ENCODE data around the gene GPR78. TPM values are rescaled to one million over a fixed set of nuclear protein-coding genes. Genes with fewer than 3 reads are reported as not detected.

Gene GPR78
- total RNA-seq, 4 donors from 2014 or later: 0.19 TPM; not detected in 2

DNA sequence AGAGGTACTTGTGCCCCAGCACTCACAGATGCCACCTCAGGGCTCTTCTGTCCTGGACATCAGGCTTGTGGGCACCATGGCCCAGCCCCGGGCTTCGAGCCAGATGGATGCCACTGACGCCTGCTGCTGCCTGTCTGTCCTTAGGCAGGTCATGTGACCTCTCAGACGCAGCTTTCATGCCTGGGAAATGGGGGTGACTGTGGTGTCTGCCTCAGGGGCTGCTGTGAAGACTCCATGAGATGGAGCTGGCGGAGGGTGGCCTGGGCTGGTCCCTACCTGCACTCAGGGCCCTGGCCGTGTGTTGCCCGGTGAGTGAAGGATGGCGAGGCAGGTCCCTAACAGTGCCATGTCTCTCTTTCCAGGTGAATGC is 18.9 kb downstream of the GPR78 start:
- ATAC-seq (ENCODE audit: low FRiP score) (no peak), DNase-seq (ENCODE audit: low spot score) (no peak)
- TF ChIP-seq, protein P1, sequence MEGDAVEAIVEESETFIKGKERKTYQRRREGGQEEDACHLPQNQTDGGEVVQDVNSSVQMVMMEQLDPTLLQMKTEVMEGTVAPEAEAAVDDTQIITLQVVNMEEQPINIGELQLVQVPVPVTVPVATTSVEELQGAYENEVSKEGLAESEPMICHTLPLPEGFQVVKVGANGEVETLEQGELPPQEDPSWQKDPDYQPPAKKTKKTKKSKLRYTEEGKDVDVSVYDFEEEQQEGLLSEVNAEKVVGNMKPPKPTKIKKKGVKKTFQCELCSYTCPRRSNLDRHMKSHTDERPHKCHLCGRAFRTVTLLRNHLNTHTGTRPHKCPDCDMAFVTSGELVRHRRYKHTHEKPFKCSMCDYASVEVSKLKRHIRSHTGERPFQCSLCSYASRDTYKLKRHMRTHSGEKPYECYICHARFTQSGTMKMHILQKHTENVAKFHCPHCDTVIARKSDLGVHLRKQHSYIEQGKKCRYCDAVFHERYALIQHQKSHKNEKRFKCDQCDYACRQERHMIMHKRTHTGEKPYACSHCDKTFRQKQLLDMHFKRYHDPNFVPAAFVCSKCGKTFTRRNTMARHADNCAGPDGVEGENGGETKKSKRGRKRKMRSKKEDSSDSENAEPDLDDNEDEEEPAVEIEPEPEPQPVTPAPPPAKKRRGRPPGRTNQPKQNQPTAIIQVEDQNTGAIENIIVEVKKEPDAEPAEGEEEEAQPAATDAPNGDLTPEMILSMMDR (IDR thresholded peaks at IDR 0.05): no peak

DNA sequence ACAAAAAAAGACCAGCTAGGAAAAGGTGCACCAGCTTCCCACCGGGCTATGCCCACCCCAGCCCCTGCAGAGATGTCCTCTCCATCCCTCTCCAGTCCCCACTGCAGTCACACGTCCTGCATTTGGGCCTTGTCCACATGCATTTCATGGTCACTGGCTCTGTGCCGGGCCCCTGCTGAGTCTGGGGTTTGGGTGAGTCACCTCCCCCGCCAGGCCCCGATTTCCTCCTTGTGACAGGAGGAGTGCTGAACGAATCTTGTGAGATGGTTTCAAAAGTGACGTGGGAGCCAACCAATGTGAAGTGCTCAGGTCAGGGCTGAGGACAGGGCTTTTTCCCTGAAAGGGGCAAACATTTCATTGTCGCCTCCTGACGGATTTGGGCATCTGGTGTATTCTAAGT is 19.5 kb downstream of the GPR78 start:
- TF ChIP-seq, protein P1 (IDR thresholded peaks at IDR 0.05): no peak
- no peak for ATAC-seq (ENCODE audit: low FRiP score)
- no peak for DNase-seq (ENCODE audit: low spot score)

DNA sequence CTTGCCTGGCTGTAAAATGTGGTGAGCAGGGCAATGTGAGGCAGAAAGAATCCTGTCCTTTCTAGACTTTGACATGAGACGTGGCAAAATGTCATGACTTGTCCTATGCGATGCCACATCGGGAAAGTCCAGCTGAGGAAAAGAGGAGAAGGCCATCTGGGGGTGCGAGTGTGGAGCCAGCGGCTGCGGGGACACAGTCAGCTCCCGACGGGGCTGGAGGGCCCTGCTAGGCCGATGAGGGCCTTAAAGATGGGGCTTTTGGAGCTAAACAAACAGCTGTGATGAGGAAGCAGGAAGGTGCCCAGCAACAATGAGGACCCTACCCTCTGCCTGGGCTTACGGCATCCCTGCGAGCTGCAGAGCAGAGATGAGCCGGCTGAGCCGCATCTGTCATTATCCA is 20.1 kb downstream of the GPR78 start:
- DNase-seq (ENCODE audit: low spot score): no peak
- TF ChIP-seq, protein P1 (IDR thresholded peaks at IDR 0.05): no peak
- no peak for ATAC-seq (ENCODE audit: low FRiP score)

DNA sequence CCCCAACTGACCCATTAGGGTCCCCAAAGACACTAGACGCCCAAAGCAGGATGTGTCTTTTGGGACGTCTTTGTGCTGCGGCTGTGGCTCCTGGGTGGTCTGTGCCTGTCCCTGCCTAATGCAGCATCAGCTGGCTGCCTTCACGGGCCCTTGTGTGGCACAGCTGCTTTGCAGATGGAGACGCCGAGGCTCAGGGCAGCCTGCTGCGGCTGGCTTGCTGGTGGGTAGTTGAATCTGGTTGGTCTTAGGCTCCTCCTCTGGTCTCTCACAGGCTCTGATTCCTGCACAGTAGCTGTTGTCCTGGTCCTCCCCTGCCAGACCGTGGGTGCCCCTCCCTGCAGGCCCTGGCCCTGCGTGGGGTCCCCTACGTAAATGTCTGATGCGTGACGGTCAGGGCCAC is 20.5 kb downstream of the GPR78 start:
- ATAC-seq (ENCODE audit: low FRiP score) (no peak), DNase-seq (ENCODE audit: low spot score) (no peak)
- TF ChIP-seq, protein P1 (IDR thresholded peaks at IDR 0.05): no peak

DNA sequence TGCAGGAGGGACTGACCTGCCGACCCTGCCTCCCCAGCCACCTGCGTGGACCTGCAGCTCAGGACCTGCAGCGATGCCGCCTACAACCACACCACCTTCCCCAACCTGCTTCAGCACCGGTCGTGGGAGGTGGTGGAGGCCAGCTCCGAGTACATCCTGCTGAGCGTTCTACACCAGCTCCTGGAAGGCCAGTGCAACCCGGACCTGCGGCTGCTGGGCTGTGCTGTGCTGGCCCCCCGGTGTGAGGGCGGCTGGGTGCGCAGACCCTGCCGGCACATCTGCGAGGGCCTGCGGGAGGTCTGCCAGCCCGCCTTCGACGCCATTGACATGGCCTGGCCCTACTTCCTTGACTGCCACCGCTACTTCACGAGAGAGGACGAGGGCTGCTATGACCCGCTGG is 20.9 kb downstream of the GPR78 start:
- TF ChIP-seq, protein P1 (IDR thresholded peaks at IDR 0.05): no peak
- ATAC-seq (ENCODE audit: low FRiP score) (no peak), DNase-seq (ENCODE audit: low spot score) (no peak)

DNA sequence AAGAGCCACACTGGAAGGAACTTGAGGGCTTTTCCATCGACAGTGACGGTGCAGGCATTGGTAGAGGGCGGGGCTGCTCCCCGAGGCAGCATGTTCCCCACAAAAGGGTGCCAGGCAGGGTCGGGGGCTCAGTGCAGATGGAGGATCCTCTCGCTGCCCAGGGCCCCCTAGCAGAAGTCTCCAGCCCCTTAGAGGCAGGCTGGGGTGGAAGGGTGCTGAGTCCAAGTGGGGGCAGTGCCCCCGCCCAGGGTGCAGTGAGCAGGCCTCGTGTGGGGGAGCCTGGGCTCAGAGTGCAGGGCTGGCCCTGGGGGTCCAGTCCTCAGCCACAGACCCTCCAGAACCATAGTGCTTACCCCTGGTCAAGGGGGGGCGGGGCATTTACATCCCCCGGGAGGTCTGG is 21.4 kb downstream of the GPR78 start:
- no peak for DNase-seq (ENCODE audit: low spot score)
- TF ChIP-seq, protein P1 (IDR thresholded peaks at IDR 0.05): no peak
- ATAC-seq (ENCODE audit: low FRiP score): no peak

DNA sequence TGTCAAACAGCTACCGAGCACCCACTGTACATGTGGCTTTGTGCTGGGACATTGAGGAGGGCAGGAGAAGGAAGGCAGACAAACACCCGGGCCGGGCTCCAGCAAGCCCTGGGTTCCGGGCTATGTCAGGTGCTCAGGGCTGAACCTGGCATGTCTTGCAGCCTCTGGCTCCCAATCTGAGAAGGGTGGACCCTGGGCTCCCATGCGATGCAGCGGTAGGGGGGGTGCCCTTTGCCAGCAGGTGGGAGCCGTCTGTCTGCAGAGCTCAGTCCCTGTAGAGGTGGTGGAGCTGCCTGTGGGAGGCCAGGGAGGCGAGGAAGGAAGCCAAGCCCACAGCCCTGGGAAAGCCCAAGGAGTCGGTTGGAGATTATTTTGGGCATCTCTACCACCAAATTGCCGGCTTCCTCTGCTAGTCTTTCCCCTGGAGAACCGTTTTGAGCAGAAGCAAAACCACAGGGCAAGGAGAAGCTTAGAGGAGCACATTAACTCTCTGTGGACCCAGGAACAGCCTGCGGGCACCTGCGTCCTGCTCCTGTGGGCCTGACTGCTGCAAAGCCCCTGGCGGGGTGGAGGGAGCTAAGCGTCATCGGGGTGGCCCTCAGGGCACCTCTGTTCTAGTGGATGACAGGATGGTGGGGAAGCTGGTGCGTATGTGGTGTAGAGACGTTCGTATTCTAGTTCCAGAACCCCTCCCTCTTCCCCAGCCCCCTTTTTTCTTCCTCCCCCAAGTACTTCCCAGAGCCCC is 22.7 kb downstream of the GPR78 start:
- no peak for DNase-seq (ENCODE audit: low spot score)
- ATAC-seq (ENCODE audit: low FRiP score): no peak
- TF ChIP-seq, protein P1 (IDR thresholded peaks at IDR 0.05): no peak

All from omental fat pad (tissue), 4 donors.